Ovary (tissue), 9 donors: ENCODE data around the gene FAM53A. TPM values are rescaled to one million over a fixed set of nuclear protein-coding genes. Genes with fewer than 3 reads are reported as not detected.

Experiments
- DNase-seq, 5 donors: peaks; one replicate each; pipeline ENCODE4 v3.0.0-alpha.2; 2019 to 2020
- H3K27ac ChIP-seq, 2 donors: fragments of 200-600 bp; one replicate each; pipeline versions ENCODE4 v1.5.1 to v1.8.0; 2019 to 2022
- H3K27me3 ChIP-seq: fragments of 200-600 bp; one replicate; pipeline ENCODE4 v1.8.0; 2022
- H3K36me3 ChIP-seq: fragments of 200-600 bp; sonication (generic); one replicate; pipeline ENCODE4 v1.5.1; 2019
- H3K4me1 ChIP-seq: one replicate; pipeline ENCODE4 v1.8.1; 2013; ENCODE audit warnings: mild to moderate bottlenecking, moderate library complexity; ENCODE audit not compliant: insufficient read depth
- H3K4me3 ChIP-seq: fragments of 200-600 bp; sonication (generic); one replicate; pipeline ENCODE4 v1.5.1; 2017
- H3K9me3 ChIP-seq, 2 donors: fragments of 200-600 bp in 1 of 2; sonication (generic) in 1 of 2; one replicate each; pipeline versions ENCODE4 v1.5.1 to v1.8.1; 2013 to 2019; ENCODE audit warnings: mild to moderate bottlenecking in 1 of 2, moderate library complexity in 1 of 2
- EP300 ChIP-seq: sonication (generic); formaldehyde crosslinking; IDR thresholded peaks from one replicate; pipeline ENCODE4 v1.6.1; 2017; ENCODE audit warnings: antibody characterized with exemption
- POLR2A ChIP-seq: fragments of 450-650 bp; IDR thresholded peaks from one replicate; pipeline ENCODE4 v1.6.1; 2017; ENCODE audit warnings: antibody characterized with exemption, mild to moderate bottlenecking, moderate library complexity
- WGBS, 3 donors: extraction: QIAGEN DNeasy Blood & Tissue Kit in 1 of 3; methylation state at CpG; one replicate each; pipeline versions ENCODE4 v1.1.5 to v1.1.7; 2013 to 2017; 5-methylcytosine and 5-hydroxymethylcytosine counted together
- intact Hi-C, 4 donors: fragments of 100-400 bp; cut with DNase I; formaldehyde crosslinking; loops; one replicate each; pipeline versions ENCODE4 v1.11.0 to v1.15.1; 2022 to 2023
- polyA plus RNA-seq, 2 donors: library from polyadenylated mRNA; stranded (reverse); fragments of 200-250 nt in 1 of 2; fragments of 350-450 nt in 1 of 2; fragmentation: Illumina TruSeq in 1 of 2; extraction: RNeasy Lipid Tissue Mini Kit (QIAGEN cat#74804) in 1 of 2; gene quantifications; one replicate each; pipeline ENCODE4 v1.2.3, GENCODE V29; 2013 to 2014
- total RNA-seq, 7 donors: library from RNA; depleted of rRNA in 2 of 7; stranded (reverse); fragments of >200 nt in 2 of 7; fragmentation: NEBNext Ultra II Directional in 3 of 7; extraction: Animal tissue kit (Norgen Biotek cat#: 25700) in 3 of 7; gene quantifications; one replicate each; pipeline versions ENCODE4 v1.1.0 to v1.2.4, GENCODE V29; 2016 to 2023
- TF ChIP-seq, protein P1 (sequence below), 3 donors: fragments of 450-650 bp in 2 of 3; fragments of 200-600 bp in 1 of 3; IDR thresholded peaks; one replicate each; pipeline versions ENCODE4 v1.5.1 to v1.8.0; 2016 to 2022; ENCODE audit warnings: antibody characterized with exemption in 3 of 3, mild to moderate bottlenecking in 1 of 3
- donor health status: DM: no; HTN: no; CAD: no; lungs with moderate emphysema.
- donor health status: DM: no; HTN: no; CAD: no.
- donor health status: Bipolar disorder and iron deficiency.
- donor health status: DM: yes; HTN: yes; CAD: no.
- donor health status: DM: no; HTN: no; CAD: no.
- donor health status: DM: yes; HTN: yes; CAD: no.

The FAM53A gene
- total and polyA plus RNA-seq, 9 donors: 0.32 to 5.1 (median 2.4) TPM

DNA sequence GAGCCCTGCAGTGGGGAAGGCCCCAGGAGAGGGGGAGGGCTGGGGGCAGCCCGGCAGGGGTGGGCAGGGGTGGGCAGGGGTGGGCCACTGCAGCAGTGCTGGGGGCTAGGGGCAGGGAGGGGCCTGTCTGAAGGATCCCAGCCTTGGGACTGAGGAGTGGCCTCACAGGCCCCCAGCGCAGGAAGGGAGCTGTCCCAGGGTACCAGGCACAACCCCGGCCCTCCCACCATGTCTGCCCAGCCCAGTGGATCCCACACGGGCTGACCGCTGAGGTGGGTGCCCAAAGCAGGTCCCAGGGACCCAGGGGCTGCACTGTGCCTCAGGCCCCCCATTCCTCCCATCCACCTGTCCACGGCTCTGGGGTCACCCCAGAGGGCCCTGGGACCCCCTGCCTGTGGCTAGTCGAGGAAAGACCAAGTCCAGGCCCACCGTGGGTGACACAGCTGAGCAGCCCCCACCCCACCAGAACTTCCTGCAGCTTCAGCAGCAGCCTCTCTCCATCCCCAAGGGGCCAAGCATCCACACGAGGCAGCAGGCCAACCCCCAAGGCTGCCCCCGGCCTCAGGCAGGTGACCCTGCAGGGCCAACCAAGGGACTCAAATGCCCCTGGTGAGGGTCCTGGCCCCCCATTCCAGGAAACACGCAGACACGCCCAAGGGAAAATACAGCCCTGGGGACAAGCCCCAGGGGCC, 46.4 kb downstream of the FAM53A start:
- Histone ChIP-seq H3K4me3 (no peak overlapping the region), H3K36me3 (no peaks in the 10 kb centered on the region), H3K9me3 (no peaks in the 10 kb centered on the region), H3K4me1 (no peaks in the 10 kb centered on the region), H3K27me3 (no peaks in the 10 kb centered on the region), H3K27ac (no peak overlapping the region)
- 68 to 85% (median 79%) methylated on average over 6 to 12 of the region's 12 CpGs for whole genome bisulfite sequencing, 3 donors
- TF ChIP-seq, protein P1, sequence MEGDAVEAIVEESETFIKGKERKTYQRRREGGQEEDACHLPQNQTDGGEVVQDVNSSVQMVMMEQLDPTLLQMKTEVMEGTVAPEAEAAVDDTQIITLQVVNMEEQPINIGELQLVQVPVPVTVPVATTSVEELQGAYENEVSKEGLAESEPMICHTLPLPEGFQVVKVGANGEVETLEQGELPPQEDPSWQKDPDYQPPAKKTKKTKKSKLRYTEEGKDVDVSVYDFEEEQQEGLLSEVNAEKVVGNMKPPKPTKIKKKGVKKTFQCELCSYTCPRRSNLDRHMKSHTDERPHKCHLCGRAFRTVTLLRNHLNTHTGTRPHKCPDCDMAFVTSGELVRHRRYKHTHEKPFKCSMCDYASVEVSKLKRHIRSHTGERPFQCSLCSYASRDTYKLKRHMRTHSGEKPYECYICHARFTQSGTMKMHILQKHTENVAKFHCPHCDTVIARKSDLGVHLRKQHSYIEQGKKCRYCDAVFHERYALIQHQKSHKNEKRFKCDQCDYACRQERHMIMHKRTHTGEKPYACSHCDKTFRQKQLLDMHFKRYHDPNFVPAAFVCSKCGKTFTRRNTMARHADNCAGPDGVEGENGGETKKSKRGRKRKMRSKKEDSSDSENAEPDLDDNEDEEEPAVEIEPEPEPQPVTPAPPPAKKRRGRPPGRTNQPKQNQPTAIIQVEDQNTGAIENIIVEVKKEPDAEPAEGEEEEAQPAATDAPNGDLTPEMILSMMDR (IDR thresholded peaks at IDR 0.05): no peak
- no peak for TF ChIP-seq EP300
- TF ChIP-seq POLR2A: no peak
- DNase-seq: no peak
- intact Hi-C loops: no loop called here

DNA sequence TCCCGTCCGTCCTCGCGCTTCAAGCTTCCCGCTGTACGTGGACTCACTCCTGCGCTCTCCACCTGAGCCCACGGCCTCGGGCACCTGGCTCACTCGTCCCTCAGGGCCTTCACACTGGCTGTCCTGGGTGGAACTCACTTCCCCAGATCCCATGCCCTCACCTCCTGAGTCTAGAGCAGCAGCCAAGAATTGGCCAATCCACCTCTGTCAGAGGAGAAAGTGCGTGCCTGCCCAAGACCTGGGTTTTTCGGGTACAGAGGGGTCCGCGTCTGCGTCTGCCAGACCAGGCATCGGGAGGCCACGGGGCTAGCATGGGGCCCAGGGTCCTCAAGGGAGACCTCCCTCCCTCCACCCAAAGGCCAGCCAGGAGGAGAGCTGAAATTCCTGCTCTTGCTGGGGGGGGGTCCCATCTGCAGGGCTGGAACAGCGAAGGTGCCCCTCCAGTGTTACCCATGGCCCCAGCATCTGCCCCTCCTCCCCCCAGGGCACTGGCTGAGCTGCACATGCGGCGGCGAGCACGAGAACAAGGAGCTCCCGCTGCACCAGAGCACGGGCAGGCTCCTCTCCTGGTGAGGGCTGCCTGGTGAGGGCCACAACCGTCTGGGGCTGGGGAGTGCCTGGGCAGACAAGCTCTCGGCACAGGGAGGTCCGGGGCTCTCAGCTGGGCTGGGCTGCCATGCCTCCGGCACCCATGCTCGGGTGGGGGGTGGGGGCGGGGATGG, 47.5 kb downstream of the FAM53A start:
- Histone ChIP-seq H3K4me1 (no peaks in the 10 kb centered on the region), H3K27ac (no peak overlapping the region), H3K9me3 (no peaks in the 10 kb centered on the region), H3K36me3 (no peaks in the 10 kb centered on the region), H3K27me3 (no peaks in the 10 kb centered on the region), H3K4me3 (no peak overlapping the region)
- 88 to 94% (median 92%) methylated on average over 30 of the region's 30 CpGs for whole genome bisulfite sequencing, 3 donors
- DNase-seq: no peak
- intact Hi-C loops: no loop called here
- TF ChIP-seq EP300 (no peak), POLR2A (no peak)
- TF ChIP-seq, protein P1 (IDR thresholded peaks at IDR 0.05): no peak

DNA sequence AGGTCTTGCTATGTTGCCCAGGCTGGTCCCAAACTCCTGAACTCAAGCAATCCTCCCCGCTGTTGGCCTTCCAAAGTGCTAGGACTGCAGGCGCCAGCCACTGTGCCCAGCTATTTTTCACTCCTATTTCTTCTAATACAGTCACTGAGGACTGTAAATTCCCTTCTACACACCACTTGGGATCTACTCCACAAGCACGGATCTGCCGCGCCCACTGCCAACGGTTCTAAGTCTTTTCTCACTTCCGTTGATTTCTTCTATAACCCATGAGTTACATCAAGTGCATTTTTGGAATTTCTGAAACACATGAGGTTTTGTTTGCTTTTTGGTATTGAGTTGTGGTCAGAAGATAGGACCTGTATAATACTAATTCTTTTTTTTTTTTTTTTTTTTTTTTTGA, 48.6 kb downstream of the FAM53A start:
- Histone ChIP-seq H3K4me3 (no peak overlapping the region), H3K27me3 (no peaks in the 10 kb centered on the region), H3K36me3 (no peaks in the 10 kb centered on the region), H3K27ac (no peak overlapping the region), H3K9me3 (no peaks in the 10 kb centered on the region), H3K4me1 (no peaks in the 10 kb centered on the region)
- WGBS, 3 donors: 74 to 98% (median 96%) methylated on average over 7 of the region's 7 CpGs
- intact Hi-C loops: no loop called here
- no peak for TF ChIP-seq EP300
- TF ChIP-seq, protein P1 (IDR thresholded peaks at IDR 0.05): no peak
- no peak for TF ChIP-seq POLR2A
- DNase-seq: no peak

DNA sequence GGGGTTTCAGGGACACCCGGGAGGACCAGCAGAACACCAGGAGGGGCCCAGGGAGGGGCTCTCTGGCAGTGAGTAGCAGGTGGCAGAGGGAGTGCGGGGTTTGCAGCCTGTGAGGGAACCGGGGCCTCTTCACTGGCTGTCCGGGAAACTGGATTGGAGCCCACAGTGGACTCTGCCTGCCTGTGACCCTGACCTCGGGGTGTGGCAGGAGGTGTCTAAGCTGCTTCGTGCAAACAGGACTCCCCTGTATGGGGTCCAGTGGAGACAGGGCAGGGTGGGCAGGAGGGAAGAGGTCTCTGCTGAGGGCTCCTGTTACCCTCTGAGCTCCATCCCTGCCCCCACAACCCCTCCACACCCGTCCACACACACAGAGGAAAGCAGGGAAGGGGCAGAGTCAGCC, 50.1 kb downstream of the FAM53A start:
- WGBS, 3 donors: 29 to 34% (median 33%) methylated on average over 7 of the region's 7 CpGs
- TF ChIP-seq EP300 (no peak), POLR2A (no peak)
- TF ChIP-seq, protein P1 (IDR thresholded peaks at IDR 0.05): no peak
- intact Hi-C loops: no loop called here

More for the DNA sequence above, 50.1 kb downstream of the FAM53A start:
- no peaks in the 10 kb centered on the region for H3K4me1 ChIP-seq
- H3K27ac ChIP-seq: no peak overlapping the region
- no peak for DNase-seq
- H3K27me3 ChIP-seq: no peaks in the 10 kb centered on the region
- H3K9me3 ChIP-seq: no peaks in the 10 kb centered on the region
- no peak overlapping the region for H3K4me3 ChIP-seq
- no peaks in the 10 kb centered on the region for H3K36me3 ChIP-seq
